HG03196 (cell line): Measurements from ENCODE around the gene PLXNB2.
"Not testable (repeated sequence)": the region's sequence is repeated elsewhere in the genome, so short reads cannot be mapped to it uniquely, and the experiment has no call there.

Experiments used
- ATAC-seq: cut with Tn5 transposase; IDR thresholded peaks from one replicate; pipeline ENCODE4 v1.9.1; 2021; ENCODE audit not compliant: unreplicated experiment

Gene PLXNB2

GRCh38 chr22:50282361-50283155 is 24.9 kb downstream of the PLXNB2 start:
- ATAC-seq = no peak

DNA sequence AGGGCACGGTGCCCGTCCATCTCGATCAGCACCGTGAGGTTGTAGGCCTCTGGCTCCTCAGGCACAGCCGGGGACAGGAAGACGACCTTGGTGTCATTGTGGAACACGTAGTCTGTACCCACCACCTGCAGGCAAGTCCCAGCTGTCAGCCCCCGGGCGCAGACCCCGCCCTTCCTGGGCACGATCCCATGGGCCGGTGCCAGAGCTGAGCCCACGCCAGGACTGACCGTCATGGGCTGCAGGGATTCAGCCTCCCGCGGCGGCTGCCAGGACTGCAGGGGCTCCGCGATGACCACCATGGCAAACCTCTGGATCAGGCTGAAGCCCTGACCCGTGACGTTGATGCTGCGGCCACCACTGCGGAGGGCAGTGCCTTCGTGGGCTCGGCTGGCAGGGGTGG is 25.5 kb downstream of the PLXNB2 start:
- no peak for ATAC-seq

- no peak for ATAC-seq
These were observed 26.1 kb downstream of the PLXNB2 start for GRCh38 chr22:50281384-50281760.

GRCh38 chr22:50280708-50281383 is 26.6 kb downstream of the PLXNB2 start:
- ATAC-seq = no peak

DNA sequence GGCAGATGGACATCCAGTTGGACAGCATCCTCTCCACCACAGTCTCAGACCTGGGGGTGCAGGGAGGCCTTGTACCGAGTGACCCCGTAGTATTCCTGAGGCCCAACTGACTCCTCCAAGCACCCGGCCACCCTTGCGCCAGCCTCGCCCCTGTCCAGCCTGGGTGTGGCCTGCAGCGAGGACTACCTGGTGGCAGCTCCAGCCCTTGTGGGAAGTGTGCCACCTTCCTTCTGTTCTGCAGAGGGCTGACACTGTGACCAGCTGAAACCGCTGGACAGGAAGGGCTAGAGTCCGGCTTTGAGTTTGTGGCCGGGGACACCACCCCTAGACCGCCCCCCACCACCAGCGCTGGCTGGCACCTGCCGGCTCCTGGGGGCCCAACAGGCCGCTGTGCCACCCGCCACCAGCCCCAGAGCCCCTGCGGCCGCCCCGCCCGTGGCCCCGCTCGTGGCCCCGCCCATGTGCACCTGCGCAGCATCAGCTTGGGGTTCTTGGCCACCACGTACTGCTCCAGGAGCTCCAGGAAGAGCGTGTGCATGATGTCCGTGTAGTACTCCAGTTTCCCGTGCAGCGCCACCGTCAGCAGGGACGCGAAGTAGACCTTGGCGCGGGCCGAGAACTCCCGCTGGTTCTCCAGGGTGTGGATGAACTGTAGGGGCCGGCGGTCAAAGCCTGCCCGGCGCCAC is 27.3 kb downstream of the PLXNB2 start:
- ATAC-seq = no peak

GRCh38 chr22:50278956-50279619 is 28.4 kb downstream of the PLXNB2 start:
- no peak for ATAC-seq

GRCh38 chr22:50278461-50278860 is 29.0 kb downstream of the PLXNB2 start:
- ATAC-seq = no peak

DNA sequence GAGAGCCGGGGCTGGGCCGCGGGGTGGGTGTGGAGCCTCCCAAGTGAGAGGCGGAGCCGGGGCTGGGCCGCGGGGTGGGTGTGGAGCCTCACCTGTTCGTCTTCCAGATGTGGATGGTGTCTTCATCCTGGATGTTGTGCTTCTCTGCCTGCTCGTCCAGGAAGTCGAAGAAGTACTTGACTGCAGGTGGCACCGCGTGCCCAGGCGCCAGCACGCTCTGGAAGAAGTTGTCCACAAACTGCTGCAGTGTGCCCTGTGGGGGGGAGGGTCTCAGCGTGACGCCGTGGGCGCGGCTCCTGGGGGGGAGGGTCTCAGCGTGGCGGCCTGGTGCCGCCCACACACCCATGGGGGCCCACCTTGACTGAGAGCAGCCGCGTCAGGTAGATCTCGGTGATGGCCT is 29.7 kb downstream of the PLXNB2 start:
- ATAC-seq = no peak

DNA sequence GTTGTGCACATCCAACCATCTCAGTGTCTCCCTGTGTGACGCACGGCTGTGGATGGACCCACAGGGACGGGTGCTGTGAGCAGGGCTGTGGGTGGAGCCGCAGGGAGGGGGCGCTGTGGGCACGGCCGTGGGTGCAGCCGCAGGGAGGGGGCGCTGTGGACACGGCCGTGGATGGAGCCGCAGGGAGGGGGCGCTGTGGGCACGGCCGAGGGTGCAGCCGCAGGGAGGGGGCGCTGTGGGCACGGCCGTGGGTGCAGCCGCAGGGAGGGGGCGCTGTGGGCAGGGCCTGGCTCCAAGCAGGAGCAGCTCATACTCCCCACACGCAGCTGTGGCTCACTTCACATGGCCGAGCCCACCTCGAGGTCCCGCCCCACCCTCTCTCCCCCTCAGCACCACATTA is 31.3 kb downstream of the PLXNB2 start:
- ATAC-seq = no peak

DNA sequence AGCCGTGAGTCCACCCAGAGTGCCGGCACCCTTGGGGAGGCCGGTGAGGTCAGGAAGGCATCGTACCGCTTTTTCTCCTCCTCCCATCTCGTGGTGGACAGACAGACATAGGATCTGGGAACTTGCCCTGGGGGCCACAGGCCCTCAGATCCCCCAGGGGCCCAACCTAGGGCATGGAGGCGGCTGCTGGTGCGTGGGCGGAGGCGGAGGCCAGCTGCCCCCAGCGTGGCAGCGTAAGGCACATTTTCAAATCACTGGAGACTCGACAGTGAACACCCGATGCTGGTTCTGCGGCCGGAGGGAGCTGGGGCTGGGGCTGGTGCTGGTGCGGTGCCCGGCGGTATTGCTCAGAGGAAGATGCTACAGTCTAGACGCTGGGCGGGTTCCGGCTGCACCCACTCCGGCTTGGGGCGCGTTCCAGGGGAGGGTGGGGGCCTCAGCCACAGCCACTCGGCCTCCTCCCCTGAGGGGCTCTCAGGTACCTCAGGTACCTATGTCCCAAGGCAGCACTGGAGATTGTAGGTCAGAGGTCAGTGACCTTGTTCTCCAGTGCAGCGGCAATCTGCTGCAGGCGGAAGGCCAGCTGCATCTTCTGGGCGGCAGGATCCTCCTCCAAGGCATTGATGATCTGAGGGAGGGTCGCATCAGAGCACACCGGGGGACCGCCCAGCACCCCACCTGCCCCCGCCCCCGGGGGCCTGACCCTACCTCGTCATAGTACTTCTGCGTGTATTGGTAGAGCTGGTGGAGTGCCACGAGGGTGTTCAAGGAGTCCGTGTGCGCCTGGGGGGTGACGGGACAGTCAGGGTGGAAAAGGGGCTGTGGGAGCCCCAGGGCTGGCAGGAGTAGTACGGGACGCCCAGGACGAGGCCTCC is 32.0 kb downstream of the PLXNB2 start:
- ATAC-seq = no peak

GRCh38 chr22:50274771-50275170 is 32.7 kb downstream of the PLXNB2 start:
- no peak for ATAC-seq

- ATAC-seq = no peak
These were observed 33.1 kb downstream of the PLXNB2 start for GRCh38 chr22:50274311-50274710.

GRCh38 chr22:50273781-50274180 is 33.7 kb downstream of the PLXNB2 start:
- not testable (repeated sequence) for ATAC-seq

DNA sequence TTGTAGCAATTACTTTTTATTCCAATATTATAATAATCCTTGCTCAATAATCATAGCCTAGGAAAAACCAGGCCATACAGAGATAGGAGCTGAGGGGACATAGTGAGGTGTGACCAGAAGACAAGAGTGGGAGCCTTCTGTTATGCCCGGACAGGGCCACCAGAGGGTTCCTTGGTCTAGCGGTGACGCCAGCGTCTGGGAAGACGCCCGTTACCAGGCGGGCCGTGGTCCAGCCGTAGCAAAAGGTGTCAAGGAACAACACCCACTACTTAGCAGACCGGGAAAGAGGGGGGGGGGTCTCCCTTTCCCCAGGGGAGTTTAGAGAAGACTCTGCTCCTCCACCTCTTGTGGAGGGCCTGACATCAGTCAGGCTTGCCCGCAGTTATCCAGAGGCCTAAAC is 34.1 kb downstream of the PLXNB2 start:
- ATAC-seq = not testable (repeated sequence)

GRCh38 chr22:50272044-50272802 is 35.2 kb downstream of the PLXNB2 start:
- no peak for ATAC-seq

DNA sequence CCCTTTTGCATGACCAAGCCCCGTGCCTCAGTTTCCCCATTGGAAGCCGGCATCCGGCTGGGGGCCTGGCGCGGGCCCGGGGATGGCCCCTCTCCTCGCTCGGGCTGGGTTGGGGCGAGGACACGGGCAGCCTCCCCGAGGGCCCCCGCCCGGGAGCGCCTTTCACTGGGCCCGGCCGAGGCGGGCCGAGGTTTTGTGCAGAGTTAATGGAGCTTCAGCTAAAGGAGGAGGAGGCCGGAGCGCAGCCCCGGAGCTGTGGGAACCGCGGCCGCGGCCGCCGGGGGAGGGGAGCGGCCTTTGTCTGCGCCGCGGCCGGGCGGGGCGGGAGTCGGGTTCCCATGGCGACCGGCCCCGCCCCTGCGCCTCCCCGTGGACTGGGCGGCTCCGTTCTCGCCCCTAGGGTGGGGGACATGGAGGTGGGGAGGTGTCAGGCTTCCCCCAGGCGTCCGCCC is 35.9 kb downstream of the PLXNB2 start:
- ATAC-seq = no peak

DNA sequence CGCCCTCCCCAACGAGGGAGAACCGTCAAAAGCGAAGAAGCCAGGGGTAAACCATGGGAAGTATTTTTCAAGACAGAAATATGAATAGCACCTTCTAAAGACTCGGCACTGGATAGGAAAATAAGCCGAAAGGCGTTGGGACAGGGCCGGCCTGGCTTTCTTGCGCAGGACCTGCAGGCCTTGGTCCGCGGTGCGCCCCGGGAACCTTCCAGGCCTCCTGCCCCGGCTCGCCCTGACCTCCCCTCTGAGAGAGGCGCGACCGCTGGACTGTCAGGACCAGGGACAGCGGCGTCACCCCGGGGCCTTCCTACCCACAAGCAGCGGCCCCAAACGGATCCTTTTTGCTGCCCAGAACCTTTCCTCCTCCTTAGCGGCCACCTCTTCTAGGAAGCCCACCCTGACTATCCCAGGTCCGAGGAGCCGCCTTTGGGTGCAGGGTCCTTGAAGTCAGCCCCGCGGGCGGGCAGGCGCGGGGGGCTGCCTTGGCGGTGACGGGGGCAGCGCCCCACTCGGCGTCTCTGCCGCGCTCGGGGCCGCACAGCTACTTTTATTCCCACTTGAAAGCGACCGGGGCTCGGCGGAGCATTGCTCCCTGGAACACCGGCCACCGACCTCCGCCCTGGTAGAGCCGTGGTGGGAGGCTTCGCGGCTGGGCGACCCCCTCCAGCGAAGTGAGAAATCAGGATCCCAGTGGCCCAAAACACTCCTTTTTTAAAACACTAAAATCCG is 36.6 kb downstream of the PLXNB2 start:
- no peak for ATAC-seq

DNA sequence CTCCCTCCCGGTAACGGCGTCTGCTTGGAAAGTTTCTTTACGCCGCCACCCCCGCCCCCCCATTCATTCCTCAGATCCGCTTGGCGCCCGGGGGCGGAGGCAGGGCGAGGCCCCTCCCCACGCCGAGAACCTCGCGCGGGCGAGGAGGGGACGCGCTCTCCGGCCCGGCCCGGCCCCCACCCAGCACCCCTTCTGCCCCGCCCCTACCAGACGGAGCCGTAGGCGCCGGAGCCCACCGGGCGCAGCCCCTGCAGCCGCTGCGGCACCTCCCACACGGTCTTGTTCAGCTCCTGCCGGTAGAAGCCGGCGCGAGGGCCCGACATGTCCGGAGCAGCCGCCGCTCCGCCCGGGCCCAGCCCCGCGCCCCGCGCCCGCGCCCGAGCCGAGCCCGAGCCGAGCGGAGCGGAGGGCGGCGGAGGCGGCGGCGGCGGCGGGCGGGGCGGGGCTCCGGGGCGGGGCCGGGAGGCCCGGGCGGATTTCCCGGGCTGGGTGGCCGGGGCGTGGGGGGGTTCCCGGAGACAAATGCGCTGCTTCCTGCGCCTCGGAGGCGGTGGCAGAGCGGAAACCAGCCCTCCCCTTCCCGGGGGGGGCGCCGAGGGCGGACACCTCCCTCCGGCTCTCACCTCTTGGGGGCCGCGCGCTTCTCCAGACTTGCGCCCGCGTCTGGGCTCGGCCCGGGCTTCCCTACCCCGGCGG is 37.3 kb downstream of the PLXNB2 start, which contains the start of gene MAPK11:
Gene MAPK11 (minus strand): TSS at position 411 of the 696 bp plus-strand sequence. CDS start 88 bp downstream, at position 323.
- ATAC-seq = peak; percentile 29
